IMR-90 (cell line): ENCODE data around the gene MORC2. TPM values are rescaled to one million over a fixed set of nuclear protein-coding genes. Genes with fewer than 3 reads are reported as not detected.
A peak's percentile ranks its signal among the peaks of the same experiment; 100 is the strongest.

Experiments used
- ATAC-seq: fragments of 200-7000 bp; cut with Tn5 transposase; 2 replicates; pipeline ENCODE4 v1.9.1; 2020; ENCODE audit warnings: low read depth, mild to moderate bottlenecking, moderate library complexity
- BruUV-seq: library from RNA; stranded (reverse); fragments of 400-500 nt; replicated peaks from 2 replicates; lab custom pipeline; 2021; lab: Mats Ljungman, UMichigan
- CTCF ChIA-PET: fragments of 300-600 bp; formaldehyde crosslinking; extraction: SDS; loops from one replicate; lab custom pipeline; 2021; ENCODE audit warnings: antibody characterized with exemption; lab: Yijun Ruan, JAX
- POLR2A ChIA-PET: fragments of 300-600 bp; sonication (Branson Sonifier 250); formaldehyde crosslinking; loops from one replicate; lab custom pipeline; 2022; ENCODE audit warnings: antibody characterized with exemption; ENCODE audit not compliant: unreplicated experiment; lab: Charles Lee
- DNase-seq: peaks from one replicate; pipeline ENCODE4 v3.0.0; 2013
- H2AFZ ChIP-seq: replicated peaks from 2 replicates; pipeline ENCODE3; 2013; ENCODE audit warnings: low read length, mild to moderate bottlenecking; ENCODE audit not compliant: poor library complexity
- H2AK5ac ChIP-seq: 2 replicates; pipeline ENCODE4 v1.6.1; 2013; ENCODE audit warnings: low read depth, low read length, inconsistent platforms
- H2AK9ac ChIP-seq: replicated peaks from 2 replicates; pipeline ENCODE3; 2013; ENCODE audit warnings: mild to moderate bottlenecking, low read depth, low read length, moderate library complexity; ENCODE audit not compliant: poor library complexity
- H2BK120ac ChIP-seq: 2 replicates; pipeline ENCODE4 v1.6.1; 2013; ENCODE audit warnings: low read depth, low read length, inconsistent platforms
- H2BK15ac ChIP-seq: 3 replicates; pipeline ENCODE4 v1.6.1; 2013; ENCODE audit warnings: low read depth, low read length, inconsistent platforms
- H2BK20ac ChIP-seq: 2 replicates; pipeline ENCODE4 v1.6.1; 2013; ENCODE audit warnings: low read depth, mild to moderate bottlenecking, inconsistent platforms, low read length, moderate library complexity
- H2BK5ac ChIP-seq: 2 replicates; pipeline ENCODE4 v1.6.1; 2013; ENCODE audit warnings: mild to moderate bottlenecking, low read depth, low read length, inconsistent platforms; ENCODE audit not compliant: poor library complexity, severe bottlenecking
- H3K14ac ChIP-seq: replicated peaks from 2 replicates; pipeline ENCODE4 v1.6.1; 2013; ENCODE audit warnings: low read depth, low read length, inconsistent platforms
- H3K18ac ChIP-seq: 2 replicates; pipeline ENCODE4 v1.6.1; 2013; ENCODE audit warnings: low read depth, low read length, control low read depth
- H3K23ac ChIP-seq: 2 replicates; pipeline ENCODE4 v1.6.1; 2013; ENCODE audit warnings: low read depth, low read length, inconsistent platforms
- H3K27ac ChIP-seq: 2 replicates; pipeline ENCODE4 v1.5.1; 2013; ENCODE audit warnings: mild to moderate bottlenecking, control low read depth, low read length; ENCODE audit not compliant: insufficient read depth
- H3K27me3 ChIP-seq: 2 replicates; pipeline ENCODE4 v1.6.1; 2013; ENCODE audit warnings: low read length; ENCODE audit not compliant: control insufficient read depth, insufficient read depth
- H3K36me3 ChIP-seq: 2 replicates; pipeline ENCODE4 v1.6.1; 2013; ENCODE audit warnings: low read length, mixed read lengths; ENCODE audit not compliant: control insufficient read depth, insufficient read depth
- H3K4ac ChIP-seq: 2 replicates; pipeline ENCODE4 v1.6.1; 2013; ENCODE audit warnings: low read depth, low read length, inconsistent platforms
- H3K4me1 ChIP-seq: 2 replicates; pipeline ENCODE4 v1.6.1; 2013; ENCODE audit warnings: low read length, mixed read lengths; ENCODE audit not compliant: control insufficient read depth, insufficient read depth
- H3K4me2 ChIP-seq: 2 replicates; pipeline ENCODE4 v1.6.1; 2013; ENCODE audit warnings: low read depth, mild to moderate bottlenecking, control low read depth, low read length, moderate library complexity
- H3K4me3 ChIP-seq: 2 replicates; pipeline ENCODE4 v1.5.1; 2013; ENCODE audit warnings: low read depth, mild to moderate bottlenecking, control low read depth, low read length, moderate library complexity; ENCODE audit not compliant: insufficient read depth
- H3K56ac ChIP-seq: 2 replicates; pipeline ENCODE4 v1.6.1; 2013; ENCODE audit warnings: low read length, inconsistent platforms; ENCODE audit not compliant: insufficient read depth; ENCODE audit errors: extremely low read depth
- H3K79me1 ChIP-seq, 2 experiments: 2 replicates each; pipeline ENCODE4 v1.6.1; 2013; ENCODE audit warnings: low read length in 2 of 2, inconsistent platforms in 1 of 2, low read depth in 1 of 2
- H3K9ac ChIP-seq: 2 replicates; pipeline ENCODE4 v1.6.1; 2013; ENCODE audit warnings: low read depth, low read length, control low read depth
- H3K9me1 ChIP-seq: 2 replicates; pipeline ENCODE4 v1.6.1; 2013; ENCODE audit warnings: low read length, inconsistent platforms; ENCODE audit not compliant: insufficient read depth
- H3K9me3 ChIP-seq: 2 replicates; pipeline ENCODE4 v1.6.1; 2013; ENCODE audit warnings: low read length; ENCODE audit not compliant: control insufficient read depth, insufficient read depth
- H4K20me1 ChIP-seq: 2 replicates; pipeline ENCODE4 v1.6.1; 2013; ENCODE audit warnings: low read length, inconsistent platforms; ENCODE audit not compliant: insufficient read depth
- H4K5ac ChIP-seq: 2 replicates; pipeline ENCODE4 v1.6.1; 2013; ENCODE audit warnings: mild to moderate bottlenecking, low read depth, low read length, control low read depth
- H4K8ac ChIP-seq, 2 experiments: 2 replicates each; pipeline ENCODE4 v1.6.1; 2013; ENCODE audit warnings: low read depth in 2 of 2, low read length in 2 of 2, control low read depth in 1 of 2, inconsistent platforms in 1 of 2
- H4K91ac ChIP-seq: 2 replicates; pipeline ENCODE4 v1.6.1; 2013; ENCODE audit warnings: low read depth, low read length, inconsistent platforms; ENCODE audit not compliant: insufficient read depth
- BHLHE40 ChIP-seq: fragments of 150-350 bp; IDR thresholded peaks from 2 replicates; pipeline ENCODE4 v1.6.1; 2016; ENCODE audit warnings: mild to moderate bottlenecking, low read depth, low read length
- whole genome bisulfite sequencing, 2 experiments: methylation state at CpG; one replicate each; pipeline versions ENCODE4 v1.1.5 to v1.1.7; 2013; ENCODE audit warnings: missing lambda C conversion rate in 2 of 2; ENCODE audit not compliant: insufficient read length in 1 of 2; ENCODE audit errors: extremely low coverage in 2 of 2; 5-methylcytosine and 5-hydroxymethylcytosine counted together
- dilution Hi-C: fragments of 300-500 bp; cut with HindIII; formaldehyde crosslinking; loops from one replicate; pipeline ENCODE4 v1.14.3; 2018; ENCODE audit warnings: low sequenced_read_pairs; ENCODE audit not compliant: unreplicated experiment
- in situ Hi-C: fragments of 300-500 bp; cut with MboI; formaldehyde crosslinking; loops from 3 replicates; pipeline ENCODE4 v1.14.3; 2019; ENCODE audit warnings: low sequenced_read_pairs, inconsistent platforms, mixed read lengths
- intact Hi-C: fragments of 100-400 bp; cut with micrococcal nuclease; formaldehyde crosslinking; loops from 2 replicates; pipeline ENCODE4 v1.10.0; 2022
- polyA plus RNA-seq, 3 experiments: library from polyadenylated mRNA; depleted of rRNA; stranded (reverse); fragments of >200 nt; gene quantifications; 2 replicates each; pipeline ENCODE4 v1.2.3, GENCODE V29; 2012; ENCODE audit warnings: low replicate concordance in 1 of 3
- total RNA-seq: library from RNA; depleted of rRNA; stranded (reverse); fragments of >200 nt; gene quantifications from 2 replicates; pipeline ENCODE4 v1.2.3, GENCODE V29; 2012
- TF ChIP-seq, protein P1 (sequence below): conservative IDR thresholded peaks from 2 replicates; pipeline ENCODE4 v1.5.1; 2012; ENCODE audit warnings: mild to moderate bottlenecking, low read depth, low read length, improper control_type of control experiment

MORC2 gene
- total and polyA plus RNA-seq, 2 of the 4 experiments (the other 2 are of a cell fraction), result 15.8 to 24.7 TPM

DNA sequence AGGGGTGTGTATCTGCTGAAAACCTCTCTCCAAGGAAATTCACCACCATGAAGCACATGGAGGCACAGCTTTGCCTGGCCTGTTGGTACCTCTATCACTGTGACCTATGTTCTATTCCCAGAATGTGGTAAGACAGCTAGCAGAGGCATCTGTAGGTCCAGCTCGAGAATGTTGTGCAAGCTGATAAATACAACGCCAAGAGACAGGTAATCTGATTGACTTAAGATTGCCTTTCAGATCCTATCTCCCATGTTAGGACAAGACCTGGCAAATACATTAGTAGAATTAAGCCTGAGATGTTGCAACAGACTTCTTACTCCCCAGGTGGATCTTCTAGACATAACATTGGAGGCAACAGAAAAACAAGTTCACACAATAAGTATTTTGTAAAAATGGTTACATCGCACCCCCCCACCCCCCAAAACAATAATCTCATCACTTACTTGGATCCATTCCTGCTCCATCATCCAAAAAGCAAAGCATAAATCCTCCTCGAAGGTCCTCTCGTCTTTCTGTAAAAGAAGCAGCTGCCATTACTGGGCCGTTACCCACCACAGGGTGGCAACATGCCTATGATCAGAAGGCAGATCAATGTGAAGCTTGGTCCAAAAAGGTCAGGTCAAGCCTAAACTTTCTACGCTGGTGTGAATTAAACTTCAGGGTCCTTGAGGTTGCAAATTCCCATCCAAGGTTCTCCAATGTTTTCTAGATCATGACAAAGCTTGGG, 18.5 kb downstream of the MORC2 start:
- Histone ChIP-seq H4K5ac (no peak overlapping the region), H2AFZ (no peak overlapping the region), H3K23ac (no peak overlapping the region), H3K9me3 (no peaks in the 10 kb centered on the region), H4K91ac (no peak overlapping the region), H3K79me1 (peaks cover 27 to 65% of the 10 kb centered on the region in 2 experiments; a peak in 3 of 4 replicates), H3K4me1 (peaks cover 2% of the 10 kb centered on the region), H2BK15ac (no peak overlapping the region), H3K27ac (no peak overlapping the region), H3K14ac (no peak overlapping the region), H2BK20ac (no peak overlapping the region), H2BK5ac (no peak overlapping the region), H2BK120ac (no peak overlapping the region), H3K4me2 (no peak overlapping the region), H2AK9ac (no peak overlapping the region), H3K56ac (no peak overlapping the region), H3K18ac (no peak overlapping the region), H4K20me1 (peaks cover 4% of the 10 kb centered on the region; the same call in 1 of the 2 replicates), H3K4ac (no peak overlapping the region), H3K9me1 (peaks cover 12% of the 10 kb centered on the region), H3K4me3 (no peak overlapping the region), H3K36me3 (peaks cover 51% of the 10 kb centered on the region), H2AK5ac (no peak overlapping the region), H3K27me3 (no peaks in the 10 kb centered on the region), H4K8ac (no peak overlapping the region), H3K9ac (no peak overlapping the region)
- dilution Hi-C loops (no loop called here), intact Hi-C loops (loop anchor here (2.0 kb wide), 1 partner anchor 281 kb away; no protein-coding TSS in a partner anchor), in situ Hi-C loops (loop anchor here (5.0 to 10.0 kb wide), 3 partner anchors 137 to 285 kb away; no protein-coding TSS in a partner anchor)
- ATAC-seq (no peak), DNase-seq (no peak)
- CTCF ChIA-PET, result no interaction called here
- no TSS peak for BruUV-seq
- WGBS, 2 experiments, result 86% methylated on average over 1 of the region's 7 CpGs; no CpG with 5 or more reads in 1 of the 2 experiments
- POLR2A ChIA-PET, result no interaction called here
- TF ChIP-seq, protein P1, sequence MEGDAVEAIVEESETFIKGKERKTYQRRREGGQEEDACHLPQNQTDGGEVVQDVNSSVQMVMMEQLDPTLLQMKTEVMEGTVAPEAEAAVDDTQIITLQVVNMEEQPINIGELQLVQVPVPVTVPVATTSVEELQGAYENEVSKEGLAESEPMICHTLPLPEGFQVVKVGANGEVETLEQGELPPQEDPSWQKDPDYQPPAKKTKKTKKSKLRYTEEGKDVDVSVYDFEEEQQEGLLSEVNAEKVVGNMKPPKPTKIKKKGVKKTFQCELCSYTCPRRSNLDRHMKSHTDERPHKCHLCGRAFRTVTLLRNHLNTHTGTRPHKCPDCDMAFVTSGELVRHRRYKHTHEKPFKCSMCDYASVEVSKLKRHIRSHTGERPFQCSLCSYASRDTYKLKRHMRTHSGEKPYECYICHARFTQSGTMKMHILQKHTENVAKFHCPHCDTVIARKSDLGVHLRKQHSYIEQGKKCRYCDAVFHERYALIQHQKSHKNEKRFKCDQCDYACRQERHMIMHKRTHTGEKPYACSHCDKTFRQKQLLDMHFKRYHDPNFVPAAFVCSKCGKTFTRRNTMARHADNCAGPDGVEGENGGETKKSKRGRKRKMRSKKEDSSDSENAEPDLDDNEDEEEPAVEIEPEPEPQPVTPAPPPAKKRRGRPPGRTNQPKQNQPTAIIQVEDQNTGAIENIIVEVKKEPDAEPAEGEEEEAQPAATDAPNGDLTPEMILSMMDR, result 0 out of 2 replicates have a peak, but pooled peaks have one; percentile 11
- TF ChIP-seq BHLHE40, result no peak
